Thyroid gland (tissue), 4 donors: ENCODE data around the gene ZNF207. TPM values are rescaled to one million over a fixed set of nuclear protein-coding genes. Genes with fewer than 3 reads are reported as not detected.
A peak's percentile ranks its signal among the peaks of the same experiment; 100 is the strongest.

ENCODE experiments used
- DNase-seq, 2 donors: peaks; one replicate each; pipeline ENCODE4 v3.0.0-alpha.2; 2019
- H3K27ac ChIP-seq, 3 donors: fragments of 200-600 bp; sonication (generic); 1 replicate in 2 of 3; 2 replicates in 1 of 3; pipeline ENCODE4 v1.5.1; 2016 to 2019; ENCODE audit warnings: mild to moderate bottlenecking in 1 of 3, moderate library complexity in 1 of 3
- H3K27me3 ChIP-seq: fragments of 200-600 bp; sonication (generic); one replicate; pipeline ENCODE4 v1.5.1; 2019
- H3K36me3 ChIP-seq, 2 donors: fragments of 200-600 bp; sonication (generic); one replicate each; pipeline ENCODE4 v1.5.1; 2016 to 2019
- H3K4me1 ChIP-seq, 2 donors: fragments of 200-600 bp; sonication (generic); one replicate each; pipeline ENCODE4 v1.5.1; 2017 to 2019
- H3K4me3 ChIP-seq, 3 donors: fragments of 200-600 bp; sonication (generic); replicated peaks in 1 of 3; 1 replicate in 2 of 3; 2 replicates in 1 of 3; pipeline ENCODE4 v1.5.1; 2016; ENCODE audit warnings: mild to moderate bottlenecking in 1 of 3
- H3K9me3 ChIP-seq: fragments of 200-600 bp; sonication (generic); one replicate; pipeline ENCODE4 v1.5.1; 2017
- CTCF ChIP-seq, 6 experiments: fragments of 200-600 bp in 3 of 6; fragments of 450-650 bp in 3 of 6; sonication (generic) in 3 of 6; IDR thresholded peaks; one replicate each; pipeline ENCODE4 v1.5.1; 2016 to 2019; ENCODE audit warnings: antibody characterized with exemption in 6 of 6, mild to moderate bottlenecking in 2 of 6, inconsistent platforms in 1 of 6, moderate library complexity in 1 of 6
- POLR2A ChIP-seq, 2 donors: fragments of 450-650 bp; IDR thresholded peaks; one replicate each; pipeline ENCODE4 v1.6.1; 2017; ENCODE audit warnings: antibody characterized with exemption in 2 of 2, mild to moderate bottlenecking in 2 of 2, moderate library complexity in 1 of 2
- WGBS, 2 donors: methylation state at CpG; one replicate each; pipeline ENCODE4 v1.1.5; 2017; 5-methylcytosine and 5-hydroxymethylcytosine counted together
- intact Hi-C: fragments of 100-400 bp; cut with DNase I; formaldehyde crosslinking; loops from one replicate; pipeline ENCODE4 v1.15.1; 2023
- total RNA-seq, 4 donors: library from RNA; depleted of rRNA; stranded (reverse); fragments of >200 nt; gene quantifications; one replicate each; pipeline ENCODE4 v1.2.3, GENCODE V29; 2016

The ZNF207 gene
- total RNA-seq, 4 donors from 2014 or later, result 155 to 218 (median 194) TPM

GRCh38 chr17:32342603-32343325 lies 7.2 kb upstream of the ZNF207 start:
- Histone ChIP-seq H3K36me3 (peaks cover under 1 to 4% of the 10 kb centered on the region in 2 donors), H3K9me3 (no peaks in the 10 kb centered on the region), H3K4me1 (peaks cover 5 to 9% of the 10 kb centered on the region in 2 donors), H3K27ac (peak overlapping the region in 2 of 3 donors; percentile 65 to 72), H3K4me3 (peak overlapping the region in 1 of 3 donors; percentile 51), H3K27me3 (no peaks in the 10 kb centered on the region)
- intact Hi-C loops, result no loop called here
- TF ChIP-seq CTCF (IDR thresholded peaks at IDR 0.05) (no peak), POLR2A (IDR thresholded peaks at IDR 0.05) (no peak)
- whole genome bisulfite sequencing, 2 donors, result 71 to 73% methylated on average over 14 of the region's 14 CpGs
- DNase-seq, result no peak

- Histone ChIP-seq H3K27me3 (no peaks in the 10 kb centered on the region), H3K9me3 (no peaks in the 10 kb centered on the region), H3K36me3 (no peaks in the 10 kb centered on the region), H3K4me3 (no peak overlapping the region), H3K27ac (no peak overlapping the region), H3K4me1 (peaks cover 9 to 13% of the 10 kb centered on the region in 2 donors)
- no peak for TF ChIP-seq POLR2A (IDR thresholded peaks at IDR 0.05)
- TF ChIP-seq CTCF (IDR thresholded peaks at IDR 0.05), result no peak
- DNase-seq, result no peak
- intact Hi-C loops, result no loop called here
- WGBS, 2 donors, result 90 to 92% methylated on average over 11 of the region's 11 CpGs
Observed at GRCh38 chr17:32345951-32346600, 3.9 kb upstream of the ZNF207 start.

GRCh38 chr17:32348483-32348800 lies 1.5 kb upstream of the ZNF207 start:
- no peaks in the 10 kb centered on the region for H3K9me3 ChIP-seq
- intact Hi-C loops, result no loop called here

GRCh38 chr17:32349503-32349853 lies 479 bp upstream of the ZNF207 start:
- Histone ChIP-seq H3K36me3 (peaks cover 5 to 6% of the 10 kb centered on the region in 2 donors), H3K4me1 (peaks cover 17 to 32% of the 10 kb centered on the region in 2 donors), H3K27me3 (no peaks in the 10 kb centered on the region), H3K4me3 (peak overlapping the region; percentile 4 to 83 (median 72)), H3K27ac (peak overlapping the region; percentile 93 to 97 (median 95)), H3K9me3 (no peaks in the 10 kb centered on the region)
- intact Hi-C loops, result no loop called here
- TF ChIP-seq POLR2A (IDR thresholded peaks at IDR 0.05) (no peak), CTCF (IDR thresholded peaks at IDR 0.05) (no peak)
- DNase-seq, result peak; percentile 17 to 21
- 9 to 23% methylated on average over 15 of the region's 15 CpGs for WGBS, 2 donors

More at GRCh38 chr17:32348483-32348800, 1.5 kb upstream of the ZNF207 start:
- no peak overlapping the region for H3K4me3 ChIP-seq
- peaks cover 17 to 25% of the 10 kb centered on the region in 2 donors for H3K4me1 ChIP-seq
- no peaks in the 10 kb centered on the region for H3K27me3 ChIP-seq
- no peaks in the 10 kb centered on the region for H3K36me3 ChIP-seq
- TF ChIP-seq POLR2A (IDR thresholded peaks at IDR 0.05), result no peak
- TF ChIP-seq CTCF (IDR thresholded peaks at IDR 0.05), result no peak
- no peak overlapping the region for H3K27ac ChIP-seq
- 96 to 99% methylated on average over 2 of the region's 2 CpGs for WGBS, 2 donors
- DNase-seq, result no peak
